Measurements from ENCODE around the gene MRPS14.

The MRPS14 gene

DNA sequence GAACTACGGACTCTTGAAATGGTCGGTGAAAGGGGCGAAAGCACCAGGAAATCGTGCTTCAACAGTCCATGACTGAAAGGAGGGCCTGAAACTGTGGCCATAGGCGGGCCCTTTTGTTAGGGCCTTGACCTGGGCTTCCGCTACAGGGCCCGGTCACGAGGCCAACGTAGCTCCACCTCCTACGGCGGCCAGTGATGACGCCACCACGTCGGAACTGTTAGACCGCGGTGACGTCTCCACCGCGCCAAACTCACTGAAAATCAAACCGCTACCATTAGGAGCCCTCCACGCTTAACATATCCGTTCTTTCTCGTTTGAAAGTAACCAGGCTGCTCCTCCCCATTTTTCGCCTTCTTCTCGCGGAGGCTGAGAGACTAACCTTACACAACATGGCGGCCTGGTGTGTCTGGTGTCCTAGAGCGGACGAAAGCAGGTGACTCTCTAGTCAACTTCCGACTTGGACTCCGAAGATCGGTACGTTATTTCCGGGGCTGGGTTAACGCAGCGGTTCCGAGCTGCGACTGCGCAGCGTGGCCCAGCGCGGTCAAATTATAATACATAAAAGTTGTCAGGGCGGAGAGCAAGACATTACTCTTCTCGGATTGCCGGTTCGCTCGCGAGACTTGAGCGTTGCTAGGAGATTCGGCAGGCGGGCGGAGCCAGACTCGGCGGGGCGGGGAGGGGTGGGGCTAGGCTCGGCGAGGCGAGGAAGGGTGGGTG lies 23.8 kb downstream of the MRPS14 start:
- TF ChIP-seq FOXP2 (optimal IDR thresholded peaks at IDR 0.05; ENCODE audit: borderline replicate concordance, extremely low read depth, extremely low read length, insufficient read depth): peak; percentile 38
- TF ChIP-seq SIN3A (IDR thresholded peaks at IDR 0.05; ENCODE audit: borderline replicate concordance, insufficient read depth, low read length): no peak
- TF ChIP-seq TAF1 (IDR thresholded peaks at IDR 0.05; ENCODE audit: borderline replicate concordance, insufficient read depth, low read length): peak; percentile 91; the same call in 1 of the 2 replicates
- TF ChIP-seq, protein P1, sequence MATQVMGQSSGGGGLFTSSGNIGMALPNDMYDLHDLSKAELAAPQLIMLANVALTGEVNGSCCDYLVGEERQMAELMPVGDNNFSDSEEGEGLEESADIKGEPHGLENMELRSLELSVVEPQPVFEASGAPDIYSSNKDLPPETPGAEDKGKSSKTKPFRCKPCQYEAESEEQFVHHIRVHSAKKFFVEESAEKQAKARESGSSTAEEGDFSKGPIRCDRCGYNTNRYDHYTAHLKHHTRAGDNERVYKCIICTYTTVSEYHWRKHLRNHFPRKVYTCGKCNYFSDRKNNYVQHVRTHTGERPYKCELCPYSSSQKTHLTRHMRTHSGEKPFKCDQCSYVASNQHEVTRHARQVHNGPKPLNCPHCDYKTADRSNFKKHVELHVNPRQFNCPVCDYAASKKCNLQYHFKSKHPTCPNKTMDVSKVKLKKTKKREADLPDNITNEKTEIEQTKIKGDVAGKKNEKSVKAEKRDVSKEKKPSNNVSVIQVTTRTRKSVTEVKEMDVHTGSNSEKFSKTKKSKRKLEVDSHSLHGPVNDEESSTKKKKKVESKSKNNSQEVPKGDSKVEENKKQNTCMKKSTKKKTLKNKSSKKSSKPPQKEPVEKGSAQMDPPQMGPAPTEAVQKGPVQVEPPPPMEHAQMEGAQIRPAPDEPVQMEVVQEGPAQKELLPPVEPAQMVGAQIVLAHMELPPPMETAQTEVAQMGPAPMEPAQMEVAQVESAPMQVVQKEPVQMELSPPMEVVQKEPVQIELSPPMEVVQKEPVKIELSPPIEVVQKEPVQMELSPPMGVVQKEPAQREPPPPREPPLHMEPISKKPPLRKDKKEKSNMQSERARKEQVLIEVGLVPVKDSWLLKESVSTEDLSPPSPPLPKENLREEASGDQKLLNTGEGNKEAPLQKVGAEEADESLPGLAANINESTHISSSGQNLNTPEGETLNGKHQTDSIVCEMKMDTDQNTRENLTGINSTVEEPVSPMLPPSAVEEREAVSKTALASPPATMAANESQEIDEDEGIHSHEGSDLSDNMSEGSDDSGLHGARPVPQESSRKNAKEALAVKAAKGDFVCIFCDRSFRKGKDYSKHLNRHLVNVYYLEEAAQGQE (IDR thresholded peaks at IDR 0.05; ENCODE audit: insufficient read depth in 1 of 2, low read depth in 2 of 2, low read length in 2 of 2): peak in 1 of 2 experiments; percentile 30; a peak in 2 of 4 replicates
- peak; percentile 94 for TF ChIP-seq POLR2AphosphoS5 (IDR thresholded peaks at IDR 0.05; ENCODE audit: low read depth, low read length)

DNA sequence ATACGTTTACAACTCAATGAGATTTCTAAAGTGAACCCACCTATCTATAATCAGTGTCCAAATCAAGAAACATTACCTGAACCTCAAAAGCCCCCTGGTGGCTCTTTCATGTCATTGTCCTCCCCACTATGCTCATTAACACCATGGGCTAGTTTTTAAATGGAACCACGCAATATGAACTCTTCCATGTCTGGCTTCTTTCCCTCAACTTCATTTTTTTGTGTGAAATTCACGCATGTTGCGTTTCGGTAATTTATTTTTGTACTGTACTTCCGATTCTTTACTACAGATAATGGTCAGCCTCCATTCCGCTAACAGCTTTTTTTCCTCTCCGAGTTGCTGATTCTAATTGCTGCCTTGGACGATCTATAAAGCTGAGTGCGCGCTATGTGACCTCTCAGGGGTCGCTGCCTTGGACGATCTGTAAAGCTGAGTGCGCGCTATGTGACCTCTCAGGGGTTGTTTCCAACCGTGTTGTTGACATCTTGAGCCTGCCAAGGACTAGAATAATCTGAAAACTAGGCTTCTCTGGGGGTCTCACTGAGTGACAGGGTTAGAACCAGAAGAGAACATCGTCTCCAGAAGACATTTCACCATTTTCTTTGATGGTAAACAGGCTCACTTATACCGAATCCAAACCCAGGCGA lies 24.5 kb downstream of the MRPS14 start:
- TF ChIP-seq TAF1 (IDR thresholded peaks at IDR 0.05; ENCODE audit: borderline replicate concordance, insufficient read depth, low read length) (no peak), POLR2AphosphoS5 (IDR thresholded peaks at IDR 0.05; ENCODE audit: low read depth, low read length) (no peak), SIN3A (IDR thresholded peaks at IDR 0.05; ENCODE audit: borderline replicate concordance, insufficient read depth, low read length) (no peak), FOXP2 (optimal IDR thresholded peaks at IDR 0.05; ENCODE audit: borderline replicate concordance, extremely low read depth, extremely low read length, insufficient read depth) (no peak)
- TF ChIP-seq, protein P1 (IDR thresholded peaks at IDR 0.05; ENCODE audit: insufficient read depth in 1 of 2, low read depth in 2 of 2, low read length in 2 of 2): no peak

DNA sequence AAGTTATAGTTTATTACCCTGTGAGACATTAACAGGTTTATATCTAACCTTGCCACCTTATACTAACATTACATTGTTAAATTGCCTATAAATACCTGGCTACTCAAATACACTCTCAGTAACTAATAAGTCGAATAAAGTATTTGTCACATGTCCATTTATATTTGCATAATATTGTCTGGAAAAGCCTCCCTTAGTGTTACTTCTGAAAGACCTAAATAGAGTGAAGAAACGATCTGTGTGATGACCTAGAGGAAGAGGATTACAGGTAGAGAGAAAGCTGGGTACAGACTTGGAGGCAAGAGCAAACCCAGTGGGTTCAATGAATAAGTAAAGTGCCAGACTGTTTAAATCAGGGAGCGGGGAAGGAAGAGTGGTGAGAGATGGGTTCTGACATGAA lies 26.2 kb downstream of the MRPS14 start:
- TF ChIP-seq, protein P1 (IDR thresholded peaks at IDR 0.05; ENCODE audit: insufficient read depth in 1 of 2, low read depth in 2 of 2, low read length in 2 of 2): no peak

DNA sequence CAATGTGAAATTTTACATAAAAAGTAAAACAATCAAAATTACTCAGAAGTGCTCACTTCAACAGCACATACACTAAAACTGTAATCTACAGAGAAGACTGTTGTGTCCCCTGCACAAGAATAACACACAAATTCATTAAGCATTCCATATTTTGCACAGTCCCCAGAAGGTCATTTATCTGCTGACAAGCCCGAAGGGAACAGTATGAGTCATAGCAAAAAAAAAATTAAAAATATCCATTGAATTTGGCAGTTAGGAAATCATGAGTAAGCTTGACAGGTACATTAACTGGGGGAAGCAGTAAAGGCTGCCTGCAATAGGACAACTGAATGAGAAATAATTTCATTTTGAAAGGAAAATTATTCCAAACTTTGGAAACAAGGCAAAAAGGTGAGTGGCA lies 26.7 kb downstream of the MRPS14 start:
- TF ChIP-seq POLR2AphosphoS5 (IDR thresholded peaks at IDR 0.05; ENCODE audit: low read depth, low read length) (no peak), SIN3A (IDR thresholded peaks at IDR 0.05; ENCODE audit: borderline replicate concordance, insufficient read depth, low read length) (no peak), FOXP2 (optimal IDR thresholded peaks at IDR 0.05; ENCODE audit: borderline replicate concordance, extremely low read depth, extremely low read length, insufficient read depth) (no peak), TAF1 (IDR thresholded peaks at IDR 0.05; ENCODE audit: borderline replicate concordance, insufficient read depth, low read length) (no peak)
- TF ChIP-seq, protein P1 (IDR thresholded peaks at IDR 0.05; ENCODE audit: insufficient read depth in 1 of 2, low read depth in 2 of 2, low read length in 2 of 2): no peak

Measured in PFSK-1 (cell line).